NCI-H1694 treated with DMSO at 0.1 percent for 48 hours (cell line): ENCODE results near the gene ETV6.

Experiments used
- DNase-seq: peaks from one replicate; lab custom pipeline; 2025; lab: John Stamatoyannopoulos, UW

Gene ETV6

GRCh38 chr12:11718105-11718504 lies 68.6 kb downstream of the ETV6 start:
- DNase-seq: no peak

- no peak for DNase-seq
These were observed 69.3 kb downstream of the ETV6 start for GRCh38 chr12:11718768-11719253.

- DNase-seq: no peak
These were observed 70.2 kb downstream of the ETV6 start for GRCh38 chr12:11719678-11720099.

GRCh38 chr12:11722071-11722470 lies 72.6 kb downstream of the ETV6 start:
- DNase-seq: no peak

GRCh38 chr12:11722578-11723138 lies 73.2 kb downstream of the ETV6 start:
- DNase-seq: no peak

- no peak for DNase-seq
These were observed 74.5 kb downstream of the ETV6 start for GRCh38 chr12:11723993-11724392.

GRCh38 chr12:11724888-11725311 lies 75.4 kb downstream of the ETV6 start:
- DNase-seq: no peak

GRCh38 chr12:11725686-11726085 lies 76.2 kb downstream of the ETV6 start:
- DNase-seq: no peak

- DNase-seq: no peak
These were observed 77.2 kb downstream of the ETV6 start for GRCh38 chr12:11726659-11727058.

GRCh38 chr12:11727133-11727664 lies 77.7 kb downstream of the ETV6 start:
- no peak for DNase-seq

GRCh38 chr12:11728154-11728755 lies 78.8 kb downstream of the ETV6 start:
- no peak for DNase-seq

- DNase-seq: no peak
These were observed 79.5 kb downstream of the ETV6 start for GRCh38 chr12:11729008-11729407.

GRCh38 chr12:11729439-11730150 lies 80.1 kb downstream of the ETV6 start:
- no peak for DNase-seq

- no peak for DNase-seq
These were observed 81.0 kb downstream of the ETV6 start for GRCh38 chr12:11730299-11731041.

- no peak for DNase-seq
These were observed 81.5 kb downstream of the ETV6 start for GRCh38 chr12:11731042-11731357.

- no peak for DNase-seq
These were observed 82.0 kb downstream of the ETV6 start for GRCh38 chr12:11731455-11731854.

GRCh38 chr12:11732023-11732422 lies 82.5 kb downstream of the ETV6 start:
- DNase-seq: no peak

GRCh38 chr12:11732715-11733114 lies 83.2 kb downstream of the ETV6 start:
- no peak for DNase-seq

GRCh38 chr12:11734580-11735180 lies 85.2 kb downstream of the ETV6 start:
- no peak for DNase-seq

- DNase-seq: no peak
These were observed 89.0 kb downstream of the ETV6 start for GRCh38 chr12:11738450-11738849.

GRCh38 chr12:11739980-11740577 lies 90.6 kb downstream of the ETV6 start:
- DNase-seq: no peak
